Immature natural killer cell (primary cell): ENCODE results near the gene MRPL17. TPM values are rescaled to one million over a fixed set of nuclear protein-coding genes. Genes with fewer than 3 reads are reported as not detected.

Source experiments
- DNase-seq, 3 donors: peaks; one replicate each; pipeline ENCODE4 v3.0.0; 2022; ENCODE audit warnings: mixed read lengths in 1 of 3
- H3K27ac Mint-ChIP-seq, 6 donors: one replicate each; pipeline ENCODE4 v1.8.0; 2020; ENCODE audit warnings: mixed read lengths in 6 of 6, mild to moderate bottlenecking in 5 of 6, inconsistent platforms in 4 of 6, moderate library complexity in 3 of 6
- H3K27me3 Mint-ChIP-seq, 3 donors: one replicate each; pipeline ENCODE4 v1.8.0; 2020 to 2021; ENCODE audit warnings: low read depth in 3 of 3, mild to moderate bottlenecking in 3 of 3, mixed read lengths in 3 of 3, moderate library complexity in 3 of 3, inconsistent platforms in 1 of 3
- H3K36me3 Mint-ChIP-seq, 3 donors: one replicate each; pipeline ENCODE4 v1.8.0; 2020; ENCODE audit warnings: mixed read lengths in 3 of 3, inconsistent platforms in 2 of 3, mild to moderate bottlenecking in 2 of 3
- H3K4me1 Mint-ChIP-seq, 2 donors: one replicate each; pipeline ENCODE4 v1.8.0; 2020; ENCODE audit warnings: inconsistent platforms in 2 of 2, mild to moderate bottlenecking in 2 of 2, mixed read lengths in 2 of 2, moderate library complexity in 1 of 2
- H3K4me3 Mint-ChIP-seq, 5 donors: one replicate each; pipeline ENCODE4 v1.8.0; 2020; ENCODE audit warnings: mild to moderate bottlenecking in 5 of 5, mixed read lengths in 5 of 5, inconsistent platforms in 3 of 5, moderate library complexity in 3 of 5
- H3K9me3 Mint-ChIP-seq, 6 donors: one replicate each; pipeline ENCODE4 v1.8.0; 2020; ENCODE audit warnings: mild to moderate bottlenecking in 6 of 6, mixed read lengths in 6 of 6, inconsistent platforms in 4 of 6, moderate library complexity in 3 of 6
- polyA plus RNA-seq, 3 donors: library from polyadenylated mRNA; unstranded; fragments of 300-500 nt; fragmentation: Illumina TruSeq; gene quantifications; one replicate each; pipeline ENCODE4 v1.2.3, GENCODE V29; 2021

MRPL17 gene
- polyA plus RNA-seq, 3 donors from 2014 or later = 4.6 to 17.0 (median 13.7) TPM

GRCh38 chr11:6630632-6631291 lies 52.4 kb downstream of the MRPL17 start:
- no peak for DNase-seq
- Mint-ChIP-seq H3K9me3 (no peaks in the 10 kb centered on the region), H3K27me3 (peaks cover 0 to 2% (median 0%) of the 10 kb centered on the region in 3 donors), H3K4me3 (no peak overlapping the region), H3K36me3 (no peaks in the 10 kb centered on the region), H3K4me1 (peaks cover 18 to 19% of the 10 kb centered on the region in 2 donors), H3K27ac (no peak overlapping the region)

Other genes starting within 250 kb of the MRPL17 start
- not detected for gene HPX, start 242.4 kb downstream of the MRPL17 start, polyA plus RNA-seq
- 1 to 10 TPM; 1.8 to 5.0 (median 2.9) TPM for gene TRIM3, start 209.4 kb downstream of the MRPL17 start, polyA plus RNA-seq
- gene ARFIP2, start 202.0 kb downstream of the MRPL17 start, polyA plus RNA-seq = 10 to 100 TPM; 34.2 to 39.9 (median 35.0) TPM
- gene TIMM10B, start 201.8 kb downstream of the MRPL17 start, polyA plus RNA-seq = 10 to 100 TPM; 33.9 to 41.6 (median 35.2) TPM
- 1 to 10 TPM in 1 of 3 donors, under 1 TPM in 2; 0.74 to 1.3 (median 0.86) TPM for gene DNHD1, start 186.1 kb downstream of the MRPL17 start, polyA plus RNA-seq
- 10 to 100 TPM; 17.6 to 25.7 (median 18.3) TPM for gene RRP8, start 79.7 kb downstream of the MRPL17 start, polyA plus RNA-seq
- 100 to 1,000 TPM; 155 to 297 (median 193) TPM for gene ILK, start 79.6 kb downstream of the MRPL17 start, polyA plus RNA-seq
- gene TAF10, start 71.1 kb downstream of the MRPL17 start, polyA plus RNA-seq = 100 to 1,000 TPM; 329 to 365 (median 334) TPM
- 100 to 1,000 TPM; 110 to 225 (median 167) TPM for gene TPP1, start 63.9 kb downstream of the MRPL17 start, polyA plus RNA-seq
- under 1 TPM in 2 of 3 donors, not detected in 1; 0.10 to 0.11 TPM for gene DCHS1, start 27.5 kb downstream of the MRPL17 start, polyA plus RNA-seq
- gene OR2AG2, start 88.6 kb upstream of the MRPL17 start, polyA plus RNA-seq = not detected
- gene OR2AG1, start 99.7 kb upstream of the MRPL17 start, polyA plus RNA-seq = not detected
- gene OR6A2, start 116.3 kb upstream of the MRPL17 start, polyA plus RNA-seq = not detected
- not detected for gene OR10A5, start 162.3 kb upstream of the MRPL17 start, polyA plus RNA-seq
- not detected for gene OR10A2, start 179.7 kb upstream of the MRPL17 start, polyA plus RNA-seq
- not detected for gene OR10A4, start 193.3 kb upstream of the MRPL17 start, polyA plus RNA-seq
- not detected for gene OR2D2, start 209.2 kb upstream of the MRPL17 start, polyA plus RNA-seq
- gene OR2D3, start 237.7 kb upstream of the MRPL17 start, polyA plus RNA-seq = not detected
- not detected for gene ZNF215, start 243.1 kb upstream of the MRPL17 start, polyA plus RNA-seq